ENCODE data around the gene EXD2. TPM values are rescaled to one million over a fixed set of nuclear protein-coding genes. Genes with fewer than 3 reads are reported as not detected.

Gene EXD2
- total RNA-seq, 4 donors from 2014 or later, result 18.2 to 22.0 (median 21.1) TPM

DNA sequence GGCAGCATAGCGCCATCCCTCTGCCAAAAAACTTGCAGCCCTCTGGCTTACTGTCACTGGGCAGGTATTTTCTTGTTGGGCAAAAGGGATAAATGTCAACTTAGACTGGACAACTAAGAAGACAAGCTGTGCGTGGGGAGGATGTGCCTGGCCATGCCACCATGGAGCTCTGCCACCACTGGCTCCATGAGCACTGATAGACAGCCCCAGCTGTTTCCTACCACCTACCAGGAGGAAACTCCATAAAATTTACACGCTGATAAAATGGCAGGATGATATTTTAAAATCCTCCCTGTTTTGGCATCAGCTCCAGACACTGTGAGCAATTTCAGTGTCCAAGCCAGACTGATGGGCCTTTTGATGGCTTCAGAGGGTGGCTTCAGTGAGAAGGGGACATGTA lies 61.6 kb downstream of the EXD2 start:
- TF ChIP-seq, protein P1, sequence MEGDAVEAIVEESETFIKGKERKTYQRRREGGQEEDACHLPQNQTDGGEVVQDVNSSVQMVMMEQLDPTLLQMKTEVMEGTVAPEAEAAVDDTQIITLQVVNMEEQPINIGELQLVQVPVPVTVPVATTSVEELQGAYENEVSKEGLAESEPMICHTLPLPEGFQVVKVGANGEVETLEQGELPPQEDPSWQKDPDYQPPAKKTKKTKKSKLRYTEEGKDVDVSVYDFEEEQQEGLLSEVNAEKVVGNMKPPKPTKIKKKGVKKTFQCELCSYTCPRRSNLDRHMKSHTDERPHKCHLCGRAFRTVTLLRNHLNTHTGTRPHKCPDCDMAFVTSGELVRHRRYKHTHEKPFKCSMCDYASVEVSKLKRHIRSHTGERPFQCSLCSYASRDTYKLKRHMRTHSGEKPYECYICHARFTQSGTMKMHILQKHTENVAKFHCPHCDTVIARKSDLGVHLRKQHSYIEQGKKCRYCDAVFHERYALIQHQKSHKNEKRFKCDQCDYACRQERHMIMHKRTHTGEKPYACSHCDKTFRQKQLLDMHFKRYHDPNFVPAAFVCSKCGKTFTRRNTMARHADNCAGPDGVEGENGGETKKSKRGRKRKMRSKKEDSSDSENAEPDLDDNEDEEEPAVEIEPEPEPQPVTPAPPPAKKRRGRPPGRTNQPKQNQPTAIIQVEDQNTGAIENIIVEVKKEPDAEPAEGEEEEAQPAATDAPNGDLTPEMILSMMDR (IDR thresholded peaks at IDR 0.05; ENCODE audit: low read depth), result no peak

DNA sequence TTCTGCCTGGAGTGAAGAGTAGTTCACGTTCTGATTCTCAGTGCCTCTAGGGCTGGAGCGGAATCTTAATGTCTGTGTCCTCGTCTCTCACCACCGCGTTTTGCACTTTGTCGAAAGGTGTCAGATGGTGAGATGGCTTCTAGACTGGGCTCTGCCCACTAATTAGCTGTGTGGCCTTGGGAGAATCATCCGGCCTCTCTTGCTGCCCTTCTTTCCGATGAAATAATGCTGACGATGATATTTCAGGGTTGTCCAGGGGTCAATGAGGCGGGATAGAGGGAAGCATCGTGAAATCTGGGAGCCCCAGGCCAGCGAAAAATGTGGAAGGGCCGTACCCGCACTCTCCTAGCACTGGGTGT lies 67.8 kb downstream of the EXD2 start:
- TF ChIP-seq, protein P1 (IDR thresholded peaks at IDR 0.05; ENCODE audit: low read depth), result no peak

DNA sequence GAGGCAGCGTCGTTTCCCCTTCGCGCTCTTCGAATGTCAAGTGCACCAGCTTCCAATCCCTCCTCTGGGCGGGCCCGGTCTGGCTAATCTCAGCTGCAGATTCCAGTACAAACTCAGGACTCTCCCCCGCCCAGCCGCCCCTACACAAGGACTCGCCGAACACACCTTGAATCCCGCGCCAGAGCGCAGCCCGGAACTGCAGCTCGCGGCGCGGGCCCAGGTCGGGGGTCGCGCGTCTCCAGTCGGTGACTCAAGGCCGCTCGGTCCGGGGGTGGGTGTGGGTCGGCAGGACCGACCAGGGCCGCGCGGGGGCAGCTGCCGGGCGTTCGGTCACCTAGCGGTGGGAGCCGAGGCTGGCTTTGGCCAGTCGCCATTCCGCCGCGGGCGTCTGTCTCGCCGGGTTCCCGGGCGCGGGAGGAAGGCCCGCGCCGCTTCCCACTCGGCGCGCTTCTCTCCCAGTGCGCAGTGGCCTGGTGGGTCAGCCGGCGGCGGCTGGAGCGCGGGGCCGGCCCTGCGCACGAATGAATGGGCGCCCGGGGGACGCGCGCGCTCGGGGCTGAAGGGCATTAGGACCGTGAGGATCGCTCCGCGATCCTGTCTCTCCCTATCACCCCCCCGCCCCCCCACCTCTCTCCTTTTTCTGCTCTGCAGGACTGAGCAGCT lies 68.4 kb downstream of the EXD2 start, which contains the start of gene GALNT16:
GALNT16 (plus strand) TSS at position 632 of the 663 bp plus-strand sequence. CDS start 133 bp downstream, outside the sequence.
- TF ChIP-seq, protein P1 (IDR thresholded peaks at IDR 0.05; ENCODE audit: low read depth), result no peak

DNA sequence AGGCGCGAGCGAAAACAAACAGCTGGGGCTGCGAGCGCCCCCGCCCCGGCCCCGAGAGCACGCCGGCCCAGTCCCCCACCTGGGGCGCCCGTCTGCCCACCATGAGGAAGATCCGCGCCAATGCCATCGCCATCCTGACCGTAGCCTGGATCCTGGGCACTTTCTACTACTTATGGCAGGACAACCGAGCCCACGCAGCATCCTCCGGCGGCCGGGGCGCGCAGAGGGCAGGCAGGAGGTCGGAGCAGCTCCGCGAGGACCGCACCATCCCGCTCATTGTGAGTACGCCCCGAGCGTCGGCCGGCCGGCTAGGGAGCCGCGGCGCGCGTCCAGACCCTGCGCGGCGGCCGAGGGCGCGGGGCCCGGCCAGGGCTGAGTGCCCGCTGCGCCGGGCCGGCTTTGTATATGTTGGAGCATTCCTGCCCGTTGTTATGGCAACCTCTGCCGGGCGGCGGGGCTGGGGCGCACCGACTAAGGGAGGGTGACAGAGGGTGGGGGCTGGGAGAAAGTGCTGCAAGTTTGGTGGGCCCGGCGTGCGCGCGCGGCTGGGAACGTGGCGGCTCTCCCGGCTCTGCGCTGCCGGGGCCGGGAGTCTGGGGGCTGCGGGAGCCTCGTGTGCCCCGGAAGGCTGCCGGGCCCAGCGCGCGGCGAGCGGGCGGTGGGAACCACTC lies 69.0 kb downstream of the EXD2 start:
- TF ChIP-seq, protein P1 (IDR thresholded peaks at IDR 0.05; ENCODE audit: low read depth), result no peak

DNA sequence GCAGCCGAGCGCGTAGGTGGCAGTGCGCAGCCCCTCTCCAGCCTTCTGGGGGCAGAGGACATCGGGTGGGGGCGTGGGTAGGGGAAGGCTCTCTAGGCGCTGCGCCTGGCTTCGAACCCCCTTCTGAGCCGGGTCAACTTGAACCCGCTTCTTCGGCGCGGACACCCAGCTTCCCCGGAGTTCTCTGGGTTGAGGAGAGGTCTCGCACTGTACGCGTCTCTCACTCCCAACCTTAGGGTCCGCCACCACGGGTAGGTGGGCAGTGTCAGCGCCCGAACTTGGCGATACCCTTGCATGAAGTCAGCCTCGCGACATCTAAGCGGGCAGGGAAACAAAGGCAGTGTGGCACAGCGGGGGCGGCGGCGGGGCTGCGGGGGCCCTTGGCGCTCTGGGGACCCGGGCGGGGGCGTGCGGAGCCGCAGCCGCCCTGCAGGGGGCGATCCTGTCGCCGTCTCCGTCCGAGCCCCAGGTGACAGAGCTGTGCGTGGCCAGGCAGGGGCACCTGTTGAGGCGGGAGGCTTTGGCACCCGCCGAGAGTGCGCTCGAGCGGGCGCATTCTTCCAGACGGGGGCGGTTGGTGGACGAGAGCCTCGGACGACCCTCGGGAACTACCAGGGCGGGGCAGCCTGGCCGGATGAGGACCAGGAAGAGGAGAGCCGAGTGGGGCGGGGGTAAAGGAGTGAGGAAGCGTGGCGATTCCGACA lies 69.7 kb downstream of the EXD2 start:
- TF ChIP-seq, protein P1 (IDR thresholded peaks at IDR 0.05; ENCODE audit: low read depth), result no peak

DNA sequence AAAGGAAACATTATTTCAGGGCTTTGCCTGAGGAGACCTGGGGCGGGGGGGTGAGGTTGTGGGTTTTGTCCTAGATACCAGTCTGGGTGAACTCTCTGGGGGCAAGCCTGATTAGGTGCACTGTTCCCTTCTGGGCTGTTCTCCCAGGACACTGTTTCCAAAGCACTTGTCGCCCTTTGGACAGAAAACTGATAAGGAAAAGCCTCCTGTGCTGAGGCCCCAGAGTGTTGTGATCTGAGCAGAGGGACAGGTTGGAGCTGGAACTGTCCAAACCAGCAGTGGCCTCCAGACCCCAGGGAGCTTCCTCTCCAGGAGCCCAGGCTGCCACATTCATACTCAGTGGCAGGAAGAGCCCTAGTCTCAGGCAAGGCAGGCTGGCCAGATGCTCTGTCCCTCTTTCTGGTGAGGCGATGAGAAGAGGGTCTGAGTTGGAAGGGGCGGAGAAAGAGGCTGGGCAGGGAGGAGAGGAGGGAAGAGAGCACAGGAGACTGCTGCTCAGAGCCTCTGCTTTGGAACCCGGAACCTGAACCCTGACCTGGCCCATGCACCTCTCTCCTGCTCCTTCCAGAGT lies 70.5 kb downstream of the EXD2 start:
- TF ChIP-seq, protein P1 (IDR thresholded peaks at IDR 0.05; ENCODE audit: low read depth), result no peak

DNA sequence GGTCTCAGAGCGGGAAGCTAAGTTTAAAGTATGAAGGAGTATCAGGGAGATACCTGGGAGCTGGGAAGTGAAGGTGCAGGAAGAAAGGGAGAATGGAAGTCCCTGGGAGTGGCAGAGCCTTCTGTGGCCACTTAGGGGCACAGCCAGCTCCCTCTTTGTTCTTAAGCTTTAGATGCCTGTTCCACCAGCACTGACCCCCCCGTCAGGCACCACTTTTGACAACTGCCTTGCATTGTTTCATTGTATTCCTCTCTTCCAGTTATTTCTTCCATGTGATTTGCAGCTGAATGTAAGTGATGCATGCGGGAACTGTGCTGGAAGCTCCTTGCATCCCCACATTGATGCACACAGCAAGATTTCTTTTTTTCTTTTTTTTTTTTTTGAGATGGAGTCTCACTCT lies 71.2 kb downstream of the EXD2 start:
- TF ChIP-seq, protein P1 (IDR thresholded peaks at IDR 0.05; ENCODE audit: low read depth), result no peak
